ENCODE data around the gene ROCK2.

ROCK2 gene

DNA sequence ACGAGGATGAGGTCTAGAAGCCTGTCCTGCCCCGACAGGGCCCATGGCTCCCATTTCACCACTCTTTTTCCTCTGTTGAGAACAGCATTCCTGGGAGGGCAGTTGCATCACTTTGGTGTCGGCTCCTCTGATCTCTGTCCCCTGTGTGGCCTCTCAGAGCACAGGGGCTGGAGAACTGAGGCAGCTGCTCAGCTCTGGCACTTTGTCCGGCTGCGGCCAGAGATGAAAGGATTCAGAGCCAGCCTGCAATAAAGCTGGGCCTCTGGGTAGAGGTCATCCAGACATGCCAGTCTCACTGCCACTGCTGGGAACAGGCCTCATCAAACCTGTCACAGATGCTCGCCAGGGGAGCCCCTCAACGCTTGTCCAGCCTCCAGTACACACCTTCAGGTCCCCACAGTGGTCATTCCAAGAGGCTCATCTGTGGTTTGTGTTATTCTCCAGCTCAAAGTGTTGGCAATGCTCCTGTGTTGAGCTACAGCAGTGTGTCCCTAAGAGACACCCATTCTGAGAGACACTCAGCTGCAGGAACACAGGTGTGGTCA is 13.1 kb upstream of the ROCK2 start:
- TF ChIP-seq, protein P1, sequence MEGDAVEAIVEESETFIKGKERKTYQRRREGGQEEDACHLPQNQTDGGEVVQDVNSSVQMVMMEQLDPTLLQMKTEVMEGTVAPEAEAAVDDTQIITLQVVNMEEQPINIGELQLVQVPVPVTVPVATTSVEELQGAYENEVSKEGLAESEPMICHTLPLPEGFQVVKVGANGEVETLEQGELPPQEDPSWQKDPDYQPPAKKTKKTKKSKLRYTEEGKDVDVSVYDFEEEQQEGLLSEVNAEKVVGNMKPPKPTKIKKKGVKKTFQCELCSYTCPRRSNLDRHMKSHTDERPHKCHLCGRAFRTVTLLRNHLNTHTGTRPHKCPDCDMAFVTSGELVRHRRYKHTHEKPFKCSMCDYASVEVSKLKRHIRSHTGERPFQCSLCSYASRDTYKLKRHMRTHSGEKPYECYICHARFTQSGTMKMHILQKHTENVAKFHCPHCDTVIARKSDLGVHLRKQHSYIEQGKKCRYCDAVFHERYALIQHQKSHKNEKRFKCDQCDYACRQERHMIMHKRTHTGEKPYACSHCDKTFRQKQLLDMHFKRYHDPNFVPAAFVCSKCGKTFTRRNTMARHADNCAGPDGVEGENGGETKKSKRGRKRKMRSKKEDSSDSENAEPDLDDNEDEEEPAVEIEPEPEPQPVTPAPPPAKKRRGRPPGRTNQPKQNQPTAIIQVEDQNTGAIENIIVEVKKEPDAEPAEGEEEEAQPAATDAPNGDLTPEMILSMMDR (IDR thresholded peaks at IDR 0.05; ENCODE audit: low read depth, low read length): no peak
- no peak for DNase-seq (ENCODE audit: extremely low read depth, low read depth)

DNA sequence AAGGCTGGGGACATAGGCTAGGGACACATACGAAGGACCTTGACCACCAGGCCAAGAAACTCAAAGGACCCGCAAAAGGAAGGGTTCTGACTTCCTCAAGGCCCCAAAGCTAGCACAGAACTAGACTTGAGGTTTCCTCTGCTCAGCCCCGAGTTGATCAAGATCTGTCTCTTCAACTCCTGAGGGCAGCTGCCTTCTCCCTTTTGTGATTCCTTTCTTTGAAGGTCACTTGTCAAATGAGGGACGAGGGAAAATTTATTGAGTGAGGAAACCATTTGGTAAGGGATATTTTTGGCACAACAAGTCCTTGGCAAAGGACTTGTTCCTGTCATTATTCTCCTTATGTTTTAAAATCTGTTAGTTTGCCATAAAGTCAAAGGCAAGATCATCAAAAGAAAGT is 12.3 kb upstream of the ROCK2 start:
- TF ChIP-seq, protein P1 (IDR thresholded peaks at IDR 0.05; ENCODE audit: low read depth, low read length): no peak
- no peak for DNase-seq (ENCODE audit: extremely low read depth, low read depth)

DNA sequence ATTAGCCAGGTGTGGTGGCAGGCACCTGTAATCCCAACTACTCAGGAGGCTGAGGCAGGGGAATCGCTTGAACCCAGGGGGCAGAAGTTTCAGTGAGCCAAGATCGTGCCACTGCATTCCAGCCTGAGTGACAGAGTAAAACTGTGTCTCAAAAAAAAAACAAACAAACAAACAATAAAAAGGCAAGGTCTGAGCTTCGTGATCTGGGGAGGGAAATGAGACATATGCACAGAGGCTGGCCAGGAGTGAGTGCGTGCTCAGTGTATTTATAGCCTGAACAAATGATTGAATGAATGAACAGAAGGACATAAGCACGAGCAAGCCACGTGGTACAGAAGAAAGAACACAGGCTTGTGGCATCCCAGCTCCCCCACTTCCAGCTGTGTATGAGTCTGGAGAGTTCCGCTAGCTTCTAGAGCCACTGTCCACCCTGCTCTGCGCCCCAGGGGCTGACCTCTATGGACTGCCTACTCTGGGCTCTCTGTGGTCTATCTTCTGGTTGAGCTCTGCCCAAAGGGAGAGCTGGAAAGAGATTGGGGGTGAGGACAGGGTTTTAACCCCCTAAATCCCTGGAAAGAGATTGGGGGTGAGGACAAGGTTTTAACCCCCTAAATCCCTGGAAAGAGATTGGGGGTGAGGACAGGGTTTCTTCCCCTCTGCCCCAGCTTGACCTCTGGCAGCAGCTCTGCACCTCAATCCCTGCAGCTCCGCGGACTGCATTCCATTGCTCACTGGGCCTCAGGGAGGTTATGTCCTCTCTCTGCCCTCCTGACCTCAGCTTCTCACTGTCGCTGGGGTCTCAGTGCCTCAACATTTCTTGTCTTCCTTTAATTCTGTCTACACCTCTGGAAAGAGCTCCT is 11.0 kb upstream of the ROCK2 start:
- TF ChIP-seq, protein P1 (IDR thresholded peaks at IDR 0.05; ENCODE audit: low read depth, low read length): no peak
- DNase-seq (ENCODE audit: extremely low read depth, low read depth): no peak

DNA sequence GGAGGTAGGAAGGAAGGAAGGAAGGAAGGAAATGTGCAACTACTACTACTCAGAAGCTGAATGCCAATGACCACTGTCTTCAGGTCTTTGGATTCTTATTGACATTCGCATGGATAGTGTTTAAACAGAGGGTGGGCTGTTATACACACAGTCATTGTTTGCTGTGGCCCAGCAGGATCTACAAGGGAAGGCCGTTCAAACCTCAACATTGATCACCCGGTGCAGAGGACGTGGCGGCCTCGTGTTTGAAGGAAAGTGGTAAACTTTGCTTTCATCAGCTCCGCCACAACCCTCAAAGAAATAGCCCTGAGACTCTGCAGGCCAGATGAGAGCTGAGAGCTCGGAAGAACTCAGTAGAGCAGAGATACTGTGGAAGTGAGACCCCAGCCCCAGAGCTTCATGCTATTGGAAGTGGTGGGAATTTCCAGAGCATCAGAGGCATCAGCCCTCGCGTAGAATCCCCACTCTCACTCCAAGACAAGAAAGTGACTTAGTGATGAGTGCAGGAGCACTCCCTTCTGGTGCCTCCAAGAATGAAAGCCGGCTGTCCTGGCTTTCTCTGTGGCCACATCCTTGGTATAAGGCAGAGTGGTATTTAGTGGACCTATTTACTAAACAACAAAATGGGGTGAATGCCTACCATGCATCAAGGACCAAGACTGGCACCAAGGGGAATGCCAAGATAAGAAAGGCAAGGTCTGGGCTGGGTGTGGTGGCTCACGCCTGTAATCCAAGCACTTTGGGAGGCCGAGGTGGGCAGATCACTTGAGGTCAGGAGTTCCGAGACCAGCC is 10.1 kb upstream of the ROCK2 start:
- TF ChIP-seq, protein P1 (IDR thresholded peaks at IDR 0.05; ENCODE audit: low read depth, low read length): no peak
- no peak for DNase-seq (ENCODE audit: extremely low read depth, low read depth)

DNA sequence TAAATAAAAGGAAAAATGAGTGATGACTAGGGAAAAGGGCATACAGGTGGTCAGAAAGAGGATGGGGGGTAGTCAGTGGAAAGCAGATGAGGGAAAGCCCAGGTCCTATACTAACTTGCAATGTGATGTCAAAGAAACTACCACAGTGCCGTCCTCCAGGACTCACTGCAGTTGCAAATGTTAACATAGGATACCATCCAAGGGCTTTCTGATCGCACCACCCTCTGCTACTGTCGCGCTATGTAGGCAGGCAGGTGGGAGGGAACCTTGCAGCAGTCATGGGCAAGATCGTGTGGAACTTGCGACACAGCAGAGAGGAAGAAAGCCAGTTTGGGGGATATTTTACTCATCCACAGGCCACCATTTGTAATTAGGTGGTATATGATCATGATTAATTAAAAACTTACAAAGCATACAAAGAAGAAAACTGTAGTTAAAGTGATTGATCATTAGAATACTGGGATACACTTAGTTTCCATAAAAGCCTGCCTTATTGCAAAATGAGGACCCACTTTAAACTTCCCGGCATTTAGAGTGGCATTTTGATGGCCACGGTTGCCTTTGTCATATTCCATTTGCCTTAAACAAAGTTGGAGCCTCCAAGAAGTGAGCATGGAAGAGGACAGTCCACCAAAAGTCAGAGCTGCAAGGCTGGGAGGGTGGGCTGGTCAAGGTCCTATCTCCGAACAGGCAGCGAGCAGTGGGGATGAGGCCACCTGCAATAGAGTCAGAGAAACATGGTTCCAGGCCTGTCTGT is 8.5 kb upstream of the ROCK2 start:
- no peak for DNase-seq (ENCODE audit: extremely low read depth, low read depth)
- TF ChIP-seq, protein P1 (IDR thresholded peaks at IDR 0.05; ENCODE audit: low read depth, low read length): no peak

DNA sequence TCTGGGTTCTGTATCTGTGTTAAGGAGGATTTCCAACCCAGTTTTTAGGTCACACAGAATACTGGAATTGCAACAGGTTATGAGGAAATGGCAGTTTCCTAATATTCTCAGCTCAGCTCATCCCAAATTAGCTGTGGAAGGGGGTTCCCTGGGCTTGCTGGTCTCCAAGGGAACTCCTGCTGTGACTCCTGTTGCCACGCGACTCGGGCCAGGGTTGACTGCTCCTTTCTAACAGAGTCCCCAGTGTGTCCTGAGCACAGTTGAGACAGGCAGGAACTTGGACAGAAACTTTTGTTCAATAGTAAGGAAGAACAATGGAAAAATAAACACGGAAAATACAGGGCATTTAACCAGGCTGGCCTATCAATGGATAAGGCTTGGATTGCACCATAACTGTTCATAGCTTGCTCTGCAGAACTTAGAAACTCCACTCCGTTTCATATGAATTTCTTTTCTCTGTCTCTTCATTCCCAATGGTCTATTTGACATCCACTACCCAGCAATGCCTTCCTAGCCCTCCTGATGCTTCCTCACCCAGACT is 3.8 kb upstream of the ROCK2 start:
- DNase-seq (ENCODE audit: extremely low read depth, low read depth): no peak
- TF ChIP-seq, protein P1 (IDR thresholded peaks at IDR 0.05; ENCODE audit: low read depth, low read length): no peak

Data from AG09319 (cell line).